Amygdala (tissue), 56 donors: ENCODE results near the gene CETP.
A peak's percentile ranks its signal among the peaks of the same experiment; 100 is the strongest.
"Not testable (repeated sequence)": the region's sequence is repeated elsewhere in the genome, so short reads cannot be mapped to it uniquely, and the experiment has no call there.

ENCODE experiments used
- DNase-seq, 56 donors: peaks; one replicate each; lab custom pipeline; 2025; lab: John Stamatoyannopoulos, UW

The CETP gene

GRCh38 chr16:56933828-56934598, 27.7 kb upstream of the CETP start:
- DNase-seq = no peak

GRCh38 chr16:56934599-56935145, 27.1 kb upstream of the CETP start:
- not testable (repeated sequence) for DNase-seq

GRCh38 chr16:56935201-56935600, 26.5 kb upstream of the CETP start:
- DNase-seq = no peak

GRCh38 chr16:56936491-56936890, 25.3 kb upstream of the CETP start:
- no peak for DNase-seq

GRCh38 chr16:56936950-56937349, 24.8 kb upstream of the CETP start:
- peak in 2 of 56 donors; percentile 17 for DNase-seq

- DNase-seq = no peak
Observed at GRCh38 chr16:56938664-56939513, 22.9 kb upstream of the CETP start.

GRCh38 chr16:56939801-56940200, 21.9 kb upstream of the CETP start:
- no peak for DNase-seq

- DNase-seq = no peak
Observed at GRCh38 chr16:56941092-56941491, 20.7 kb upstream of the CETP start.

- DNase-seq = no peak
Observed at GRCh38 chr16:56941856-56942331, 19.9 kb upstream of the CETP start.

GRCh38 chr16:56943761-56944375, 17.9 kb upstream of the CETP start:
- no peak for DNase-seq

GRCh38 chr16:56944954-56945839, 16.6 kb upstream of the CETP start:
- DNase-seq = no peak

GRCh38 chr16:56945847-56946527, 15.8 kb upstream of the CETP start:
- DNase-seq = no peak

- DNase-seq = no peak
Observed at GRCh38 chr16:56946767-56947603, 14.8 kb upstream of the CETP start.

- no peak for DNase-seq
Observed at GRCh38 chr16:56947604-56947995, 14.2 kb upstream of the CETP start.

- DNase-seq = no peak
Observed at GRCh38 chr16:56948234-56948633, 13.5 kb upstream of the CETP start.

GRCh38 chr16:56950051-56950450, 11.7 kb upstream of the CETP start:
- DNase-seq = no peak

GRCh38 chr16:56950455-56950854, 11.3 kb upstream of the CETP start:
- DNase-seq = no peak
